ENCODE measurements around the gene CXCL17. TPM values are rescaled to one million over a fixed set of nuclear protein-coding genes. Genes with fewer than 3 reads are reported as not detected.

Gene CXCL17
- total RNA-seq, 1 donor from 2014 or later: not detected

GRCh38 chr19:42412227-42412626, 30.5 kb downstream of the CXCL17 start:
- intact Hi-C loops (cut with micrococcal nuclease): no loop called here
- H3K27me3 Mint-ChIP-seq (ENCODE audit: insufficient read depth): no peaks in the 10 kb centered on the region
- no peak for DNase-seq (ENCODE audit: low spot score)
- no peaks in the 10 kb centered on the region for H3K9me3 Mint-ChIP-seq
- H3K4me1 Mint-ChIP-seq (ENCODE audit: low read depth): no peaks in the 10 kb centered on the region
- H3K4me3 Mint-ChIP-seq: no peak overlapping the region
- H3K27ac Mint-ChIP-seq: no peak overlapping the region
- peaks cover 4% of the 10 kb centered on the region for H3K36me3 Mint-ChIP-seq (ENCODE audit: low read depth)

GRCh38 chr19:42411581-42412178, 31.1 kb downstream of the CXCL17 start:
- Mint-ChIP-seq H3K36me3 (ENCODE audit: low read depth) (peaks cover 10% of the 10 kb centered on the region), H3K9me3 (no peaks in the 10 kb centered on the region), H3K4me1 (ENCODE audit: low read depth) (no peaks in the 10 kb centered on the region), H3K27me3 (ENCODE audit: insufficient read depth) (no peaks in the 10 kb centered on the region), H3K4me3 (no peak overlapping the region), H3K27ac (no peak overlapping the region)
- intact Hi-C loops (cut with micrococcal nuclease): no loop called here
- no peak for DNase-seq (ENCODE audit: low spot score)

GRCh38 chr19:42410371-42410770, 32.4 kb downstream of the CXCL17 start:
- no peaks in the 10 kb centered on the region for H3K9me3 Mint-ChIP-seq
- no peak overlapping the region for H3K27ac Mint-ChIP-seq
- intact Hi-C loops (cut with micrococcal nuclease): no loop called here
- no peaks in the 10 kb centered on the region for H3K27me3 Mint-ChIP-seq (ENCODE audit: insufficient read depth)
- H3K4me1 Mint-ChIP-seq (ENCODE audit: low read depth): no peaks in the 10 kb centered on the region
- no peak overlapping the region for H3K4me3 Mint-ChIP-seq
- peaks cover 12% of the 10 kb centered on the region for H3K36me3 Mint-ChIP-seq (ENCODE audit: low read depth)
- DNase-seq (ENCODE audit: low spot score): no peak

GRCh38 chr19:42409477-42409876, 33.3 kb downstream of the CXCL17 start:
- Mint-ChIP-seq H3K4me3 (no peak overlapping the region), H3K9me3 (no peaks in the 10 kb centered on the region), H3K27ac (no peak overlapping the region), H3K36me3 (ENCODE audit: low read depth) (peaks cover 15% of the 10 kb centered on the region), H3K27me3 (ENCODE audit: insufficient read depth) (no peaks in the 10 kb centered on the region), H3K4me1 (ENCODE audit: low read depth) (no peaks in the 10 kb centered on the region)
- no peak for DNase-seq (ENCODE audit: low spot score)
- intact Hi-C loops (cut with micrococcal nuclease): no loop called here

GRCh38 chr19:42407816-42408175, 35.0 kb downstream of the CXCL17 start:
- no peak for DNase-seq (ENCODE audit: low spot score)
- intact Hi-C loops (cut with micrococcal nuclease): no loop called here
- no peak overlapping the region for H3K27ac Mint-ChIP-seq
- H3K4me1 Mint-ChIP-seq (ENCODE audit: low read depth): no peaks in the 10 kb centered on the region
- no peak overlapping the region for H3K4me3 Mint-ChIP-seq
- no peaks in the 10 kb centered on the region for H3K27me3 Mint-ChIP-seq (ENCODE audit: insufficient read depth)
- H3K36me3 Mint-ChIP-seq (ENCODE audit: low read depth): peaks cover 18% of the 10 kb centered on the region
- H3K9me3 Mint-ChIP-seq: no peaks in the 10 kb centered on the region

- Mint-ChIP-seq H3K36me3 (ENCODE audit: low read depth) (peaks cover 19% of the 10 kb centered on the region), H3K27me3 (ENCODE audit: insufficient read depth) (no peaks in the 10 kb centered on the region), H3K4me3 (no peak overlapping the region), H3K9me3 (no peaks in the 10 kb centered on the region), H3K27ac (no peak overlapping the region), H3K4me1 (ENCODE audit: low read depth) (peaks cover 4% of the 10 kb centered on the region)
- no peak for DNase-seq (ENCODE audit: low spot score)
- intact Hi-C loops (cut with micrococcal nuclease): no loop called here
Measured at GRCh38 chr19:42407085-42407815, 35.5 kb downstream of the CXCL17 start.

- no peaks in the 10 kb centered on the region for H3K27me3 Mint-ChIP-seq (ENCODE audit: insufficient read depth)
- no peak overlapping the region for H3K27ac Mint-ChIP-seq
- intact Hi-C loops (cut with micrococcal nuclease): no loop called here
- no peaks in the 10 kb centered on the region for H3K9me3 Mint-ChIP-seq
- peaks cover 6% of the 10 kb centered on the region for H3K4me1 Mint-ChIP-seq (ENCODE audit: low read depth)
- no peak for DNase-seq (ENCODE audit: low spot score)
- peaks cover 22% of the 10 kb centered on the region for H3K36me3 Mint-ChIP-seq (ENCODE audit: low read depth)
- no peak overlapping the region for H3K4me3 Mint-ChIP-seq
Measured at GRCh38 chr19:42406111-42406510, 36.6 kb downstream of the CXCL17 start.

GRCh38 chr19:42403586-42403985, 39.2 kb downstream of the CXCL17 start:
- H3K27ac Mint-ChIP-seq: no peak overlapping the region
- H3K4me1 Mint-ChIP-seq (ENCODE audit: low read depth): peaks cover 19% of the 10 kb centered on the region
- DNase-seq (ENCODE audit: low spot score): no peak
- H3K4me3 Mint-ChIP-seq: no peak overlapping the region
- no peaks in the 10 kb centered on the region for H3K9me3 Mint-ChIP-seq
- intact Hi-C loops (cut with micrococcal nuclease): no loop called here
- H3K36me3 Mint-ChIP-seq (ENCODE audit: low read depth): peaks cover 27% of the 10 kb centered on the region
- H3K27me3 Mint-ChIP-seq (ENCODE audit: insufficient read depth): no peaks in the 10 kb centered on the region

- H3K36me3 Mint-ChIP-seq (ENCODE audit: low read depth): peaks cover 30% of the 10 kb centered on the region
- no peak for DNase-seq (ENCODE audit: low spot score)
- intact Hi-C loops (cut with micrococcal nuclease): no loop called here
- H3K4me1 Mint-ChIP-seq (ENCODE audit: low read depth): peaks cover 25% of the 10 kb centered on the region
- H3K4me3 Mint-ChIP-seq: peak overlapping the region; percentile 76
- H3K27ac Mint-ChIP-seq: peak overlapping the region; percentile 61
- H3K9me3 Mint-ChIP-seq: no peaks in the 10 kb centered on the region
- H3K27me3 Mint-ChIP-seq (ENCODE audit: insufficient read depth): no peaks in the 10 kb centered on the region
Measured at GRCh38 chr19:42402376-42403116, 40.2 kb downstream of the CXCL17 start.

GRCh38 chr19:42401365-42402303, 41.1 kb downstream of the CXCL17 start:
- Mint-ChIP-seq H3K4me1 (ENCODE audit: low read depth) (peaks cover 31% of the 10 kb centered on the region), H3K4me3 (peak overlapping the region; percentile 76), H3K36me3 (ENCODE audit: low read depth) (peaks cover 24% of the 10 kb centered on the region), H3K27me3 (ENCODE audit: insufficient read depth) (no peaks in the 10 kb centered on the region), H3K27ac (peak overlapping the region; percentile 61), H3K9me3 (no peaks in the 10 kb centered on the region)
- peak; percentile 57 for DNase-seq (ENCODE audit: low spot score)
- intact Hi-C loops (cut with micrococcal nuclease): loop anchor here (1.0 kb wide), 1 partner anchor 22 kb away; no protein-coding TSS in a partner anchor

- DNase-seq (ENCODE audit: low spot score): no peak
- Mint-ChIP-seq H3K27me3 (ENCODE audit: insufficient read depth) (no peaks in the 10 kb centered on the region), H3K27ac (no peak overlapping the region), H3K9me3 (no peaks in the 10 kb centered on the region), H3K4me3 (peak overlapping the region; percentile 65), H3K36me3 (ENCODE audit: low read depth) (peaks cover 22% of the 10 kb centered on the region), H3K4me1 (ENCODE audit: low read depth) (peaks cover 39% of the 10 kb centered on the region)
- intact Hi-C loops (cut with micrococcal nuclease): no loop called here
Measured at GRCh38 chr19:42400404-42400803, 42.3 kb downstream of the CXCL17 start.

Data from activated T-helper 1 cell treated with anti-CD3 and anti-CD28 coated beads, Interleukin-12 subunit alpha, Interleukin-12 subunit beta, Interleukin-2, Interleukin-4 antibody, amounts not matched to agents 30 ng/mL and 10 ng/mL and 1 ng/mL, durations not matched to agents 14 hours and 24 hours and 36 hours (primary cell).